HG02870 (cell line): ENCODE measurements around the gene C8A.

Source experiments
- ATAC-seq: cut with Tn5 transposase; IDR thresholded peaks from one replicate; pipeline ENCODE4 v1.9.1; 2021; ENCODE audit warnings: mild to moderate bottlenecking, moderate library complexity; ENCODE audit not compliant: unreplicated experiment

The C8A gene

DNA sequence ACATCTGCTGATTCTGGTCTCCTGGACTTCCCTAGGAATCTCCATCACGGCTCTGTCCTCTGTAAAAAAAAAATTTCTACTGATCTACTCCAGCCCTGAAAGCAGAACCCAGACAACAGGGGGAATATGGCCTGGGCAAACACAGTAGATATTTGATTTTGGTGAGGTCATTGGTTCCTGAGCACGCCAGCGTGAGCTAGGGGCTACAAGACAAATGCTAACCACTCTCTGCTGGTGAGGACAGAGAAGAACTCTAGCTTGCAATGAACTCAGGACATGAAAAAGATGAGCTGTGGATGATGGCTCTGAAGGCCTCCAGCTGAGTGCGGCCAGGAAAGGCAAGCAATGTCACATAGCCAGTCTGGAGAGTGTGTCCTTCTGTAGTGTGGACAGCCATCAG is 18.2 kb upstream of the C8A start:
- no peak for ATAC-seq

DNA sequence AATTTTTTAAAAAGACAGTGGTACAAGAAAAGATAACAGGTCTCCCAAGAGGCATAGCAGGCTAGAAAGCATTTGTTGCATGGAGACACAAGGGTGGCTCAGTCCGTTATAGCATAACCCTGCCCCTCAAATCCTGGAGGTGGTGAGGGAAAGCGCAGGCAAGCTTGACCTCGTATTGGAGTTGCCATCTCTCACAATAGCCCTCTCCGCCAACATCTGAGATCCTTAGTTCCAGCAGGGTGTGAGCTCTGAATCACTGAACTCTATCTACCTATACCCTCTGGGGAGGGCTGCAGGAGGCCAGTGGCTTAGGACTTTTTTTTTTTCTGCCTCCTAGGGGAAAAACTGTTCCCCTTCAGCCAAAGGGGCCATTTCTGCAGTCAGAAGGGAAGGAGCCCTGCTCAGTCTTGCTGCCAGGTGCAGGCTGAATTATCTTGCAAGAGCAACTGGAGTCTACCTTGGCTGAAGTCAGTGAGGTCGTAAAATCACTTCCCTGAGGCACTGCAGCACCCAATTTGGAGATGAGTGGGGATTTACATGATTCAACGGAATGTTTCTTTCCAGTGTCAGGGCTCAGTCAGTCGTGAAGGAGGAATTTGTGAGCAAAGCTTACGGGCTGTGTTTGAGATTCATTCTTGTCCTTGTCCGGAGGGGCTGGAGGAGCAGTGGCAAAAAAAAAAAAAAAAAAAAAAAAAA is 17.2 kb upstream of the C8A start:
- ATAC-seq = no peak

DNA sequence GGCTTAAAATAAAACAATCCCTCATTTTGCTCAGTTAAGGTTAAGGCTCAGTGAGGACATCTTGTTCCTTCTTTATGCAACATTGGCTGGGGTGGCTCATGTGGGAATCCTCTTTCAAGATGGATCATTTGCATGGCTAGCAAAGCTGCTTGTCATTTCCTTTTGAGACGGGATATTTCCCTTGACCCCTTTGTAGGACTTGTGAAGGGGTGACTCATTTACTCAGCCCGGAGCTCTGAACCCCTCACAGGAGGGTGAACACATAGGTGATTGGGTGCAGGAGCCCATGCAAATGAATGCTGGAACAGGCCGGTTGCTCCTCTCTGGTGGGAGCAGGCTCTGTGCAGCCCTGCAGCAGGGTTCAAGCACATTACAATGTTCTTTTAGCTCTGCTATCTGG is 15.8 kb upstream of the C8A start:
- ATAC-seq = no peak

DNA sequence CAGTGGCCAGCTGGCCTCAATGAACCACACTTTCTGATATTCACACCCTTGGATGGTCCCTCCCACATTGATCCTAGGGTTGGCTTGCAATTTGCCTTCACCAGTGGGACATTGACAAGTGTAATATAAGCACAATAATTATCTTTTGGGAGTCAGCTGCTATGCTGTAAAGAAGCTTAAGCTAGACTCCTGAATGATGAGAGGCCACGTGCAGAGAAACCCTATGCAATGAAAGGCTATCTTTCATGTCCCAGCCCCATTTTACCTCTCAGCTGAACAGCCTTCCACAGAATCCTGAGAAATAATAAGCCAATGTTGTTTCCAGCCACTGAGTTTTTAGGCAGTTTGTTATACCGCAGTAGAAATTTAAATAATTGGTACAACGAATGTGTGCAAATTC is 11.1 kb upstream of the C8A start:
- no peak for ATAC-seq

DNA sequence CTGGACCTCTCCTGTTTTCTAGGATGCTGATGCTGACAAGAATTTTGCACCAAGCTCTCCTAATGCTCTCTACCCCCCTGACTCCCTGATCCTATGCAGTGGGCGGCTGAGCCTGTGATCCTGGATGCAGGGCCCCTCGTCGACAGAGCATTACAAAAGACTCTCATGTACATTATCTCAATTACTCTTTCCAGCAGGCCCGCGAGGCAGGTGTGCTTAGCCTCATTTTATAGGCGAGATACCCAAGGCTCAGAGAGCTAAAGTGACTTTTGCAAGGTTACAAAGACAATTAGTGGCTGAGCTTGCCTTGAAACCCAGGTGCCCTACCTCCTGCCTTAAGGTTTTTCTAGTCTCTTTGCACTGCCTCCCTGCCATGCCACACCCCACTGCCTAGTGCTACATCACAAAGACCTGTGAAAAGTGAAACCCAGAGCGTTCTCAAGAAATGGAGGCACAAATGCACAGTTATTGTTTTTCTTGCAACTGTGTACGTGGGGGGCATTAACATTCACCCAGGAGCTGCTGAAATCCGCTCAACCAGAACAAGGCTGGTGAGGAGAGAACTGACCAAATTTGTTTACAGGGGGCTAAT is 10.0 kb upstream of the C8A start:
- no peak for ATAC-seq

DNA sequence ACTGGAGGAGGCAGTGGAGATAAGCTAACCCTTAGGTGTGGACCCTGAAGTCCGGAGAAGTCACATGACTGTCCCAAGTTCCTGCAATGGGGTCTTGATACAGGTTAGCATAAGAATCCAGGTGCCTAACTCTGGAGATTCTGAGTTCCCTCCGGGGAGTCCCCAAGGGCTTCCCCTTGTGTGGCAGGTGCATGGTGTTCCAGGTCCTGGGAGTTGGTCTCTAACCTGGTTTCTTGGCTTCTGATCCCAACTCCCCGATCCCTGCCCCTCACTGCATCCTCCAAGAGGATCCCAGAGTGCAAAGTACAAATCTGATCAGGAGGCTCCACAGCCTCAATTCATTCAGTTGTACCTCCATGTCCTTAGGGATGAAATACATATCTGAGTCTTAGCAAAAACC is 9.3 kb upstream of the C8A start:
- no peak for ATAC-seq

DNA sequence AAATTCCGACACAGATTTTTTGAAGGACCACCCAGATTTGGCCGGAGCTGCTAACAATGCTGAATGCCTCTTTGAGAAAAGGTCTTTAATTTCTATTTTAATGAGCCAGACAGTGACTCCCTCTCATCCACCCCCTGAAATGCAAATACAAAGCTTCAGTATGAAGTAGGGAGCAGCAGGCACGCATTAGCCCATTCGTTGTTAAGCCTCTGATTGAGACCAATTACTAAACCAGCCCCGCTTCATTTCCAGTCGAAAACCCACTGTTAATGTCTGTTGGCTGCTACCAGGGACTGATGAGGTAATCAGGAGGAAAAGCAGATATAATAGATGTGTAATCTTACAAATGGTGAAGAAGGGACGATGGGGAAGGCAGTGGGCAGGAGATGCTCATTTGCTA is 4.8 kb upstream of the C8A start:
- ATAC-seq = no peak

DNA sequence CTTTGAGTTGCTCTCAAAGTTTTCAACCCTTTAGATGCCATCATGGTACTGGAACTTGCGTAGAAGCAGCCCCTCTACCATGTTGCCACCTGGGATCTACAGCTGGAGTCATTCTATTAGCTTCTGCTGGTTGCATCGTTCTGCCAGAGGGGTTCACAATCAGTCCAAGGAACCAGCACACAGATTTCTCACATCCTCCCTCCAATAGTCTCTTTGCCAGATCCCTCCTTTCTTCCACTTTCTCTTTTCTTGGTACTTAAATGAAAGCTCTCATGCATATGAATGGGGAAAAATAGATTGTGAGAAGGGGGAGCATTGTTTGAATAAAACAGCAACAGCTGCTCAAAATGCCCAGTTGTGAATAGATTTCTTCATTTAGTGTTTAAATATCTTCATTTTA is 4.2 kb upstream of the C8A start:
- no peak for ATAC-seq

DNA sequence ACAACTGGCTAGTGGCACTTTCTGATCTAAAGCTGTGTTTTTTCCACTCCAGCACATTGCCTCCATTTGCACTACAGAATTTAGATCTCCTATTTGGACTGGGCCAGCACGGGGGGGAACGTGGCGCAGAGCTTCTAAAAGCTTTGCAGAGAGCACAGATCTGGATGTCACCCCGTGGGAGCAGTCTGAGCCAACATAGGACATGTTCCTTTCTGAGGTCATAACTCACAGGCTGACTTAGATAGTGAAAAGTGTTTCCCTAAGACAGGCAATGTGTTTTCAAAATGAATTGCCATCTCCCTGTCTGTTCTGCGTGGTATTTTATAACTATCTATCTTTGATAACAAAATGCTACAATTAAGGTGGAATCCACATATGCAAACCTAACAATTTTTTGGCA is 3.7 kb upstream of the C8A start:
- ATAC-seq = no peak

DNA sequence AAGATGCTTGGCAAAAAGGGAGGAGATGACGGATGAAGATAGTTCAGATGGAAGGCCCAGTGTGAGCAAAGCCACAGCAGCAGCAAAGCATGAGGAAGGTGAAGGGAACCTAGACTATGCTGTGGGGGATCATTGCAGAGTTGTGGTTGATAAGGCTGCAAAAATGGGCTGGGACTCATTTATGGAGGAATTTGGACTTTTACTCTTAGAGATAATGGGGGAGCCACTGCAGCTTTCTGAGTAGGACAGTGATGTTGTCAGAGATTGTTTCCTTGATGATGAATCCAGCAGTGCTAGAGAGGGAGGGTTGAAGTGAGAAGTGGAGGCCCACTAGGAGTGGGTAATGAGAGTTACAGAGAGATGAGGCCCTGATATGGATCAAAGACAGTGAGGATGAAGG is 2.1 kb upstream of the C8A start:
- ATAC-seq = no peak

DNA sequence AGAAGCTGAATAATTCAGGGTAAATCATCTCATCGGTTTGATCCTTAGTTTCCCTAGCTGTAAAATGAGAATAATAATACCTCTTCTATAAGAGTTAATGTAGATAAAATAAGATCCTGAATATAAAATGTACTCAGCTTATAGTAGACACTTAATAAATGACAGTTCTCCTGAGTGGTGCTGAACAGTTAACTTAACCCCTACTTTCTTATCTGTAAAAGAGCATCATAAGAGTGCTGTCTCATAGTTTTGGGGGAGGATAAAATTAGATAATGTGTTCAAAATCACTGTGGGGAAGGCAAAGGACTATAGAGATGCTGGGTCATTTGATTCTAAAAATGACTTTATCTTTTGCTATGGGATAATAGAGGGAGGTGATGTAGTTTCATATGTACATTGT is 593 bp downstream of the C8A start:
- no peak for ATAC-seq

DNA sequence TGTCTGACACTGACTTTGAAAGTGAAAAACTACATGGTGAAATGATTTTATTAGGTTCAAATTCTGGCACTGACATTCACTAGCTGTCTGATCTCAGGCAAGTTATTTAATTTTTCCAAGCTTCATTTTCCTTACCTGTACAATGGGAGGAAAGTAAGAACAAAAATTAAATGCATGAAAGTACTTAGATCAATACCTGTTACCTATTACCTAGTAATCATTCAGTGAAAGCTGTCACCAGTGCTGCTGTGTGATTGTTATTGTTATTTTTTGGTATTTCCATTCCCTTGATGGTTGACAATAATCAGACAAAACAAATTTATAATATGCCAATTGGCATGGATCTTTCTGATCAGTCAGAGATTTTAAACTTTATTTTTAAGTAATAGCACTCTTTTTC is 1.6 kb downstream of the C8A start:
- no peak for ATAC-seq

DNA sequence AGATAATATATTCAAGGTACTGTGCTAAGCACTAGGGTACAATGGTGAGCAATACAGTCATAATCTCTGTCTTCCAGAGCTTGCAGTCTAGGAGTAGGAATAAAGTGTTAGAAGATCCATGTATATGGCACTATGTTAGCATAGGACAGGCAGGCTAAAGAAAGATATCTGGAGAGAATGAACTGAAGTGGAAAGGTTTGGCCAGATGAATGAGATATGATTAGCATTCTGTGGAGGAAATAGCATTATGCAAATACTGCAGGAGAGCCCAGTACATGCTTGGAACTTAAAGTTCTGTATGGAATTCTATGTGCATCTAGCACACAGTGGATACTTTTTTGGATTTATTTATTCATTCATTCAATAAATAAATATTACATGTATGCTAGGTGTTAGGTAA is 4.7 kb downstream of the C8A start:
- no peak for ATAC-seq

DNA sequence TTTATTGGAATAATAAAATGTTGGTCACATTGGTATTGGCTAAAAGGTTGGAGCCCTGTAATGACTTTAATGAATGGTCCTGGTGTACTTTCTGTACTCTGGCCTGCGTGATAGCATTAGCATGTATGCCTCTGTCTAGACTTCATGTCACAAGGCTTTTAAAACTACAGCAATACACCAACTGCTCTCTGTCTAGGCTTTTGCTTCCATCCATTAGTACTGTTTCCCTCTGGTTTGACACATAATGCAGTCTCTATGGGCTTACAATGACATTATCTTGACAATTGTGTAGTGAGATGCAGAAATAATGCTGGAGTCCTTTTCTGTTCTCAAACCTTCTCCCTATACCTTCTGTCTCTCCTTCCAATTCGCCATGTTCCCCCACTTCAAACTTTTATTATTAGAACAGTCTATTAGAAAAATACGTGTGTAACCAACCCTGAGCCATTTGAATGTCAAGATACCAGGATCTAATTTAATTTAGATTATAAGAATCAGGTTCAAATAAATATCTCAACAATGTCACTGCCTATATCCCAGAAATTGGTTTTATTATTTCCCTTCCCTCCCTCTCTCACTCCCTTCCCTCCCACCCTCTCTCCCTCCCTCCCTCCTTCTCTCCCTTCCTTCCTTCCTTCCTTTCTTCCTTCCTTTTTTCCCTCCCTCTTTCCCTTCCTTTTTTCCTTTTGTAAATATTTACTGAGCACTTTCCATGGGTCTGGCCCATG is 8.8 kb downstream of the C8A start:
- no peak for ATAC-seq

DNA sequence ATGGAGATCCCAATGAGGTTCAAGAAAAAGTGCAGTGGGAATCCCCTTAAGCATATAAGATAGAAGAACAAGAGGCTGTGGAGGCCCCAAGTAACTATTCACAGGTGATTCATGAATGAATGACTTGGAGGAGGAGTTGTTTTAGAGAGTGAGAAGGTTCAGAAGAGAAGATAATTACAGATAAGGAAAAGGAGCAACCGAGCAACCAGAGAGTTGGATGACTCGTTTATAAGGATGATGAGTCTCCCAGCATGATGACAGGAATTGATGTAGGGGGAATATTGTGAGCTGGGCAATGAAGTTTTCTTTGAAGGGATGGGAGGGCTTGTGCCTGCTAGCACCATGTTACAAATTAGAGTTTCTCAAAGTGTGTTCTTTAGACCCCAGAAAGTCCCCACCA is 9.8 kb downstream of the C8A start:
- ATAC-seq = no peak

DNA sequence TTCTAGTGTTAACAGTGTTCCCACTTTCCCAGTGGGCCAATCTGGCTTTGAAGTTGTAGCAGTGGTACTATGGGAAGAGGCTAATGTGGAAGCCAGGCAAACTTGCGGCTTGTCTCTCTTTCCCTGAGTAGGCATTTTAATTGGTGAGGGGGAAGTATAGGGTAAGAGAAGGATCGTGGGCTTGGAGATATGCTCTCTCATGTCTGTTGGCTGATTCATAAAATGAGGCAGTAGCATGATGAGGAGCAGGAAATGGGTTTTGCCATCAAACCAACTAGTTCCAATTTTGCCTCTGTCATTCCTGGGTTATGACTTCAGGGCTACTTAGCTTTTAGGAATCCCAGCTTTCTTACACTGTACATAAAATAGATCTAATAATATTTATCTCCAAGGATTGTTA is 12.1 kb downstream of the C8A start:
- ATAC-seq = no peak

DNA sequence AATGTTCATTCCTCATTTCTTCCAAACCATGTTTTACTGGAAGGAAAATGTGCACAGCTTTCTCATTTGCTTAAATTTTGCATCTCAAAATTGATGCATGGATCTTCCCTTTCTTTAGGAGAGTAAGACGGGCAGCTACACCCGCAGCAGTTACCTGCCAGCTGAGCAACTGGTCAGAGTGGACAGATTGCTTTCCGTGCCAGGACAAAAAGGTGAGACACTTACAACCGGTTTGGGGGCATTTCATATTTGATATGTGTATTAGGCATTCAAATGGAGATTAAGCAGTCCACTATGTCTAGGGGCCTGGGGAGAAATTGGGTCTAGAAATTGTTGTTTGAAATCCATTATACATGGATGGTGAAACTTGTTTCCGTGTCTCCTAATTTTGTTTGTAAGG is 12.9 kb downstream of the C8A start:
- no peak for ATAC-seq

DNA sequence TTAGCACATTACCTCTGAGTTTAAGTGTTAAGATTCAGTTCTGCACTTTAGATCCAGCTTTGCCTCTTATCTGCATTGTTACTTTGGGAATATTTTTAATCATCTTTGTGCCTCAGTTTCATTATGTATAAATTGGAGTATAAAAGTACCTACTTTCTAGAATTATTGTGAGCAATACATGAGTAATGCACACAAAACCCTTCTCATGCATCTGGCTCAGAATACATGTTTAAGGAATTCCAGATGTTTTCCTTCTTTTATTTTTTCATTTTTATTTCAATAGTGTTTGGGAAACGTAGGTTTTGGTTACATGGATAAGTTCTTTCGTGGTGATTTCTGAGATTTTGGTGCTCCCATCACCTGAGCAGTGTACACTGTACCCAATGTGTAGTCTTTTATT is 14.2 kb downstream of the C8A start:
- no peak for ATAC-seq

DNA sequence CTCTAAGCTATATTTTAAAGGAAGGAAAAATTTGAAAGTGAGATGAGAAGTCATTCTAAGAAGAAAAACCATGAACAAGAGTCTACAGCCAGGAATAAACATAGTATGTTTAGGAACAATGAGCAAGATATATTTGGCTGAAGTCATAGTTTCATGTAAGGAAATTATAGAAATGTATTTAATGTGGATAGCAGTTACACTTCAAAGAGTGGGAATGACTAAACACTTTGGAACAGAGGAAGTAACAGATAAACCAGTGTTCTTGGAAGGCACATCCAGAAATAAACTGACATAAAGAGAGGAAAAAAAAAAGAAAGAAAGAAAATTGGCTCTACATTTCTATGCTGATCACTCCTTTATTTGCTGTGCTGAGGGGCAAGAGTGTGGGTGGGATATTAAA is 18.0 kb downstream of the C8A start:
- ATAC-seq = no peak

DNA sequence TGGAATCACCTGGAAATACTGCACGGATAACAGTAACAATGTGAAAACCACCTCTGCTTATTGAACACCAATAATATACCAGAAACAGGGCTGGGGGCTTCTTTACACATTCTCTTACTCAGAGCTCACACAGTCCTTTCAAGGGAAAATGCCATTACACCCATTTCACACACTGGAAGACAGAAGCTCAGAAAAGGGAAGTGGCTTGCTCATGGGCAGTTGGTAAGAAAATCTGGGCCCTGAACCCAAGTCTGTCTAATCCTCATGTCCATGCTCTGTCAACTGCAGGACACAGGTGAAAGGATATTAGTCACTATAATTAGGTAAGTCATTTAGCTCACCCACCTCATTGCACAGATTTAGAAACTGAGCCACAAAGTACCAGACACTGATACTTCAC is 18.6 kb downstream of the C8A start:
- ATAC-seq = no peak

DNA sequence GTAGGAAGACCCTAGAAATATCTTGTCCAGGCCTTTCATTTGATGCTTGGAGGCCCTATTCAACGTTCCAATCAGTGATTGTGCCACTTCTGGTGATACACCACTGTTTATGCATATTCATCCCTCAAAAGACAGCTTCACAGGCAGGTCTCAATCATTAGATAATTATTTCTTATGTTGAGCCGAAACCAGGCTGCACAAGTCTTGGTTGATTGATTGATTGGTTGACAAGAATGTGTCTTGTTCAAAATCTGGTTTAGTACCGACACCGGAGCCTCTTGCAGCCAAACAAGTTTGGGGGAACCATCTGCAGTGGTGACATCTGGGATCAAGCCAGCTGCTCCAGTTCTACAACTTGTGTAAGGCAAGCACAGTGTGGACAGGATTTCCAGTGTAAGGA is 20.1 kb downstream of the C8A start:
- no peak for ATAC-seq

DNA sequence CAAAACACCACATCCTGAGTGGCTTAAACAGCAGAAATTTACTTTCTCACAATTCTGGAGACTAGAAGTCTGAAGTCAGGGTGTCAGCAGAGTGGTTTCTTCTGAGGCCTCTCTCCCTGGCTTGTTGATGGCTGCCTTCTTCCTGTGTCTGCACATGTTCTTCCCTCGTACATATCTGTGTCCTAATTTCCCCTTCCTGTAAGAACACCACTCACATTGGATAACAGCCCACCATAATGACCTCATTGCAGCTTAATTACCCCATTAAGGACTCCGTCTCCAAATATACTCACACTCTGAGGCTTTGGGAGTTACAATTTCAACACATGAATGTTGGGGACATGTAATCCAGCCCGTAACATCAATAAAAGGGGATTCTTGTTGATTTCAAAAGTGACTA is 23.4 kb downstream of the C8A start:
- ATAC-seq = no peak

DNA sequence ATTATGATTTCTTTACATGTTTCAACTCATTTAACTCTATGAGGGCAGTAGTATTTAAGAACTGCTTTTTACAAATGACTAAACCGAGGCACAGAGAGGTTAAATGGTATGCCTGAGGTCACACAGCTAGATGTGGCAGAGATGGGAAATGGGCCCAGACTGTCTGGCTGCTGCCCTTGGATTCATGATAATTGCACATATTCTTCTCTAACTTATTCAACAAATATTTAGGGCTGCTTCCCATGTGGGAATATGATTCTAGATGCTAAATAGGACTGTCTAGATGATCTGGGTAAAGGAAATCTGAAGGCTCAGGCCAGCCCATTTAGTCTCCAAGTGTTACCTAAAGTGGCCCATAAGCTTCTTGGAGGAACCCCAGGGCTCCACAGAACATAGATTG is 26.2 kb downstream of the C8A start:
- no peak for ATAC-seq
